HG02938 (cell line): ENCODE data around the gene CDK19.
"Not testable (repeated sequence)": the region's sequence is repeated elsewhere in the genome, so short reads cannot be mapped to it uniquely, and the experiment has no call there.

Experiments
- ATAC-seq: cut with Tn5 transposase; IDR thresholded peaks from one replicate; pipeline ENCODE4 v1.9.1; 2021; ENCODE audit warnings: mild to moderate bottlenecking, moderate library complexity; ENCODE audit not compliant: unreplicated experiment

CDK19 gene

DNA sequence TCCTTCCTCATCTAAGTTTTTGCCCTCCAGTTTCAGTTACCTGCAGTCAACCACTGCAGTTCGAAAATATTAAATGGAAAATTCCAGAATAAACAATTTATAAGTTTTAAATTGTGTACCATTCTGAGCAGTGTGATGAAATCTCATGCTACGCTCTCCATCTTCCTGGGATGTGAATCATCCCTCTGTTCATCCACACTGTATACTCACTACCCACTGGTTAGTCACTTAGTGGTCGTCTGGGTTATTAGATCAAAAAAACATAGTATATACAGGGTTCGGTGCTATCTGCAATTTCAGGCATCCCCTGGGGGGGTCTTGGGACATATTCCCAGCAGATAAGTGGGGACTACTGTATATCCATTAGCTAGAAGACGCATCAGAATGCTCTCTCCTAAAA is 186.9 kb downstream of the CDK19 start:
- ATAC-seq, result no peak

DNA sequence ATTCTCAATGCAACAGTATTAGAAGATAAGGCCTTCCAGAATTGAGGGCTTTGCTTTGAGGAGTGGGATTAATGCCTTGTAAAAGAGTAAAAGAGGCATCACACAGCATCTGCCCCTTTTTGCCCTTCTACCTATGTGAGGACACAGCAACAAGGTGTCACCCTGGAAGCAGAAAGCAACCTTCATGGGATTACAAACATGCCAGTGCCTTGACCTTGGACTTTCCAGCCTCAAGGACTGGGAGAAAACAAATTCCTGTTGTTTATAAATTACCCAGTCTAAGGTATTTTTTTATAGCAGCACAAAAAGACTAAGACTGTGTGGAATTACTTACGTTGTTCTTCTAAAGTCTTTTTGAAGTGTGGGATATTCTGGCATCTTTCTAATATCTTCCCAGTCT is 188.8 kb downstream of the CDK19 start:
- ATAC-seq, result no peak

GRCh38 chr6:110625883-110626282 is 189.4 kb downstream of the CDK19 start:
- no peak for ATAC-seq

- no peak for ATAC-seq
Measured at GRCh38 chr6:110622912-110623578, 192.2 kb downstream of the CDK19 start.

GRCh38 chr6:110621061-110621460 is 194.2 kb downstream of the CDK19 start:
- ATAC-seq, result no peak

DNA sequence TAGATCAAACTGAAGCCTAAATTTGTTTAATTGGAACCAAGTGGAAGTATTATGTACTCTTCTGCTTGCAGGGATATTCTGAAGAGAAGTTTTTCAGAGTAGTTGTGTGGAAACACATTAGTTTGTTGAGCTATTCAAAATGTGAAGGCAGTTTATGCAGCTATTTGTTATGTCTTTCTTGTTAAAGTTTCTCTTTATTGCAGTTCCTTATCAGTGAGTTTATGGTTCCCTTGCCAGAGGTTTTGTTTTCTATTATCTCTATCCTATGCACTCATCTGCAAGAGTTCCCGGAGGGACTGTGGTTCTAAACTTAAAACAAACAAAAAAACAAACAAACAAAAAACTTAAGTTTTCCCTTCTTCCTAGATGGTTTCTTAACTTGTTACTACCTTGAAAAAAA is 195.2 kb downstream of the CDK19 start:
- no peak for ATAC-seq

DNA sequence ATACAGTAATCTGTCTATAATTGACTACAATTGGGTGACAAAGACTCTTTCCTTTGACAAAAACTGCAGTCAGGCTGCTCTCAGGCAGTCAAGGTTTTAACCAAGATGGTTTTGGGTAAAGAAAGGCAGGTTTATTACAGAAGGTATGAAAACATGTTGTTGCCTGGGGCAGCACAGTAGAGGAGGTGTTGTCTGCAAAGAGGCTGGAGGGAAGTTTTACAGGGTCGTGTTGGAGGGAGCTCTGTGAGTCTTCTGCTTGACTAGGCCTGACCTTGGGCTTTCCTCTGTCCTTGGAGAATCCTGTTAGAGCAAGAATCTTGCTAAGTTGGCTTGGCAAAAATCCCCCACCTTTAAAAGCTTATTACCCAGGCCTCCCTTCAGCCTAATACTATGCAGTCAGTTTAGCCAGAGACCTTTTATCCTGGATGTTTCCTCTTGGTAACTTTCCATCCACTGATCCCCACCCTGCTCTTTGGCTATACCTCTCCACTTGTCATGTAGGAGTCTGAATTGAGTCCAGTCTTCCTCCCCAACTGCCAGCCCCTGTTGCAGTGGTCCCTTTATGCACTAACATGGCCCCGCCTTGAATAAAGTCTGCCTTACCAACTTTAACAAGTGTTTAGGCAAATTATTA is 195.9 kb downstream of the CDK19 start:
- ATAC-seq, result no peak

DNA sequence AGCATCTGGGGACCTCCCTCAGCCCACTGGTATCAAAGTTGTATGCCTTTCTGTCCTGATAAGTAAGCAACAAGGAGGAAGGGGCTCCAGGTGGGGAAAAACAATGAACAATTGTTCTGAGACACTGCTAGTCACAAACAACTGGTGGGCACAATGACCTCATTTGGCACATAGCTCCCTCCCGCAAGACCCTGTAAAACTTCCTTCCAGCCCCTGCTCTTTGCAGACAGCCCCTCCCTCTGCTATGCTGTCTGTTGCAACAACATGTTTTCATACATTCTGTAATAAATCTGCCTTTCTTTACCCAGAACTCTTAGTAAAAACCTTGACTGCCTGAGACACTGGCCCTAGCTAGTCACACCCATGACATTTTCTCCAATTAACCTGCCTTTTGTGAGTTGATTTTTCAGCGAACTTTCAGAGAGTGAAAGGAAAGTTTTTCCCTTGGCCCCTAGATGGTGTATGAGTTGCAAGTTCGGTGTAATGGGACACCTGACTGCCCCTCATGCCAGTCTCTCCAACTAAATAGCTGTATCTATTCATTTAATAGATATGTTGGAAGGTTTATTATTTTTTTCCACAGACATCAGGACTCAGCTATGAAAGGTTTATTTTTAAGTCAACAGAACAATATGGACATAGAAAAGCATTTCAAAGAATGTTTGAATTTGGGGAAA is 196.5 kb downstream of the CDK19 start:
- no peak for ATAC-seq

DNA sequence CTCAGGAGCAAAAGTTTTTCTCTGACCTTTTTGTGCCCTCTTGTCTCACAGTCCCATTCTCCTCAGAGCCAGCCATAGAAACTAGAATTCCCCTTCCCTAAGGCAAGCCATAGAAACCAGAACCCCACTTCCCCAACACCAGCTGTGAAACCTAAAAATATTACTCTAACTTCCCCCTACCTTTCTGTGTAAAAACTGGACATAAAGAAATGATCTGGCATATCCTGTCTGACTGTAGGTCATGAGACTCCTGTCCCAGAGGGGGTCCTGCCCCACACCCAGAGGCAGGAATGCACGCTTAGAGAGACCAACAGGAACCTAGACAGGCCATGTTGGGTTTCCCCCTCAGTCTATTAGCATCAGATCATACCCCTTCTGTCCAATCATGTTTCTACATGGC is 198.2 kb downstream of the CDK19 start:
- ATAC-seq, result peak; percentile 63

GRCh38 chr6:110615722-110616121 is 199.5 kb downstream of the CDK19 start:
- ATAC-seq, result no peak

DNA sequence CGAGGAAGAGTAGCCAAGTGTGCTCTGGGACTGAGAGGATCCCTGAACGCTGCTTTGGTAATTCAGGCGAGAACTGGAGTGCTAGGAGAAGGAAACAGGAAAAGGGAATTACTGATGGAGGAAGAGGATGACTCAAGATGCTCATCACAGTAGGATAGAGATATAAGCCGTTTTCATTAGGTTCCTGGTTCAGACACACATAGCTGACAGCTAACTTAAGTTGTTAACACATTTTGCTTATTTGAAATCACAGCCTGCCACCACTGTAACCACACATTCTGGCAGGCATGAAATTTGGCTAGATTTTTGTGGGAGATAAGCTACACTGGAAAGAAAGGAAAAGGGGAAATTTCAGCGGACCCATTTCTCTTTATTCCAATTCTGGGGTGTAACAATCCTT is 200.7 kb downstream of the CDK19 start:
- no peak for ATAC-seq

DNA sequence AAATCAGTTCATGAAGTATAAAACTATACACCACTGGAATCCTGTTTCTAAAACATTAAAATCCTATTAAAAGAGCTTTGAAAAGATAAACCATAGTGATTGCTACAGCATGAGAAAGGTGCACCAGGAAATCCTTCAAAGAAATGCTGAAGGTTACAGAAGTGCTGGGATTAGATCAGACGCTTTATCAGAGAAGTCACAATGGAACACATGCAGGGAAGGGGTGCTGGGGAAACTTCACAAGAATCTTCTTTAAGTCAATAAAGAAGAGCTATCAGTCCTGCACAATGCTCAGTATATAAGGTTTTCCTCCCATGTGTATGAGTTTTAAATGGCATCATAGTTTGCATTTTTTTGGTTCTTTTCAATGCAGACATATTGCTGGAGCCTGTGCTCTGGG is 201.2 kb downstream of the CDK19 start:
- no peak for ATAC-seq

DNA sequence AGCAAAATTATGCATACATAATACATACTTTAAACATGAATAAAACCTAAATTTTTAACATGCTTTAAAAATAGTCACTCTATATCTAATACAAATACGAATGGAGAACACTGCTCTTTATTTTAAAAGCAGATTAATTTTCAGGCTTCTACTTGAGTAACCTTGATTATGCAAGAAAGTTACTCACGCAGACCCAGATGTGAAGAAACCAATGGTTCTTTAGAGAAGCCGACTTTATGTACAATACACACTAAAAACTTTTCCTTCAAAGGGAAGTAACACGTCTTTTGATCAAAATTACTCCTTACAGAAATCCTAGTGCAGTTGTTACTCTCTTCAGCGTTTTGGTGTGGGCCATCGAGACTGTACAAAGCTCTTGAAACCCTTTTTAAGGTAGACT is 201.9 kb downstream of the CDK19 start:
- ATAC-seq, result no peak

DNA sequence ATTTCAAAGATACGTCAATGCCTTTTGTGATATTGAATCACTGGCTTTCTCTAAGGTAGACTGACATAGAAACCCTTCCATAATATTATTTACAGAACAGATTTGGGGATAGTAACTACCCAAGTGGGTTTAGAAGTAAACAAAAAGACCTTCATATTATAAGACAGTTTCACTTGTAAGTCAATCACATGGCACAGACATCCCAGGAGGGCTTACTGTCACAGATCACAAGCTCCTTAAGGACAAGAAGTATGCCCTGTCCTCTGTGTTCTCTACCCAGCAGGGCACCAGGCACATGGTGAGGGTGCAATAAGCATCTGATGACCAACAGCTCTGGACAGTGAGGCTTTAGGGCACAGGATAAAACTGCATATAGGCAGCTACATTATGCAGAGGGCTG is 203.0 kb downstream of the CDK19 start:
- no peak for ATAC-seq

GRCh38 chr6:110609101-110609500 is 206.2 kb downstream of the CDK19 start:
- ATAC-seq, result no peak

GRCh38 chr6:110608151-110608550 is 207.1 kb downstream of the CDK19 start:
- ATAC-seq, result no peak

- ATAC-seq, result no peak
Measured at GRCh38 chr6:110606151-110606550, 209.1 kb downstream of the CDK19 start.

- ATAC-seq, result not testable (repeated sequence)
Measured at GRCh38 chr6:110600640-110601039, 214.6 kb downstream of the CDK19 start.

- no peak for ATAC-seq
Measured at GRCh38 chr6:110597761-110598160, 217.5 kb downstream of the CDK19 start.

DNA sequence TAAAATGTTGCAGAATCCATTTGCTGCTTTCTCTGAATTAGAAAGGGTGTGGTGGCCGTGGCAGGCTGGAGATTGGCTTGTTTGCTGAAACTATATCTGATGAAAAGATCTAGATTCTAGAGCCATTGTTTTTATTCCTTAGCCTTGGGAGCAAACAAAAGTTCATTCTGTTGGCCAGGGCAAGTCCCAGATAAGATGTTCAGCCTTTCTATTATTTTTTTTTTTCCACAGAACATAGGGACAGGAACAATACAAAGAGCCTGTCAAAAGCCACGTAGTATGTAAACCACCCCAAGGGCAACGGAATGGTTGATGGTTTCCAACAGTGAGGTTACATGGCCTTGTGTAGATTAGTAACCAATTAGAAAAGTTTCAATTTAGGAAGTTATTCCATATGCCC is 218.9 kb downstream of the CDK19 start:
- no peak for ATAC-seq

DNA sequence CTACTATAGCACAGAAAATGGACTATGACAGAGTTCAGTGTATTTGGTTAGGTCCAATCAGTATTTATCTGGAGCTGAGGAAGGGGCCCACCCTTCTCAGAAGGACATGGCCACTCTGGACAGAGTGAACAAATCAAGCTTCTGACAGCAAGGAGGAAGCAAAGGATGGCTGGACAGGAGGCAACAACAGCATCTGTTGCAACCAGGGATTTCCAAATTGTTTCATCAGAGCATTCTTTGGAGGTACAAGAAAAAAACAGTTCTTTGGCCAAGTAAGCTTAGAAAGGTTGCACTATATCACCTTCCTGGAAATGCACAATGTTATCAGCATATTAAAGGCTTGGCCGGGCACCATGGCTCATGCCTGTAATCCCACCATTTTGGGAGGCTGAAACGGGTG is 220.2 kb downstream of the CDK19 start:
- no peak for ATAC-seq

DNA sequence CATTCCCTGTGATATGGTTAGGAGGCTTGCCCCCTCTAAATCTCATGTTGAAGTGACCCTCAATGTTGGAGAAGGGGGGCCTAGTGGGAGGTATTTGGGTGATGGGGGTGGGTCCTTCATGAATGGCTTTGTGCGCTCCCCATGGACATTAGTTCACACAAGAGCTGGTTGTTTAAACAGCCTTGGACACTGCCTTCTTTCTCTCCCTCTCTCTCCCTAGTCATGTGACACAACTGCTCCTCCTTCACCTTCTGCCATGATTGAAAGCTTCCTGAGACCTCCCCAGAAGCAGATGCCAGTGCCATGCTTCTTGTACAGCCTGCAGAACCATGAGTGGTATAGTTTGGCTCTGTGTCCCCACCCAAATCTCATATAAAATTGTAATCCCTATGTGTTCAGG is 221.6 kb downstream of the CDK19 start:
- ATAC-seq, result no peak
